Cerebellar cortex (tissue), 1 donor: ENCODE data around the gene CHP1.
"Not testable (repeated sequence)": the region's sequence is repeated elsewhere in the genome, so short reads cannot be mapped to it uniquely, and the experiment has no call there.

Source experiments
- DNase-seq: peaks from one replicate; pipeline ENCODE4 v3.0.0-alpha.2; 2015; ENCODE audit warnings: low spot score

Gene CHP1

DNA sequence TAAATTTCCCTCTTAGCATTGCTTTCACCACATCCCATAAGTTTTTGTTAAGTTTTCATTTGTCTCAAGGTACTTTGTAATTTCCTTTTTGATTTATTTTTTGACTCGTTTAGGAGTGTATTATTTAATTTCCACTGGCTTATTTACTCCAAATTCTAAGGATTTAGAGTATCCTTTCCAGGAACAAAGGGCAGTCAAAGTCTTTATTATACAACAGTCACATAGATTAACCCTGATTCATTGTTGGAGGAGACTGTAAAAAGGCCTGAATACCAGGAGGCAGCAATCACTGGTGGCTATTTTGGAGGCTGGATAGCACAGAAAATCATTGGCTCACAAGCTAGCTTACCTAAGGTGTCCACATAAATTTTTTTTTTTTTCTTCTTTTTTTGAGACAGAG is 61.5 kb downstream of the CHP1 start:
- no peak for DNase-seq

DNA sequence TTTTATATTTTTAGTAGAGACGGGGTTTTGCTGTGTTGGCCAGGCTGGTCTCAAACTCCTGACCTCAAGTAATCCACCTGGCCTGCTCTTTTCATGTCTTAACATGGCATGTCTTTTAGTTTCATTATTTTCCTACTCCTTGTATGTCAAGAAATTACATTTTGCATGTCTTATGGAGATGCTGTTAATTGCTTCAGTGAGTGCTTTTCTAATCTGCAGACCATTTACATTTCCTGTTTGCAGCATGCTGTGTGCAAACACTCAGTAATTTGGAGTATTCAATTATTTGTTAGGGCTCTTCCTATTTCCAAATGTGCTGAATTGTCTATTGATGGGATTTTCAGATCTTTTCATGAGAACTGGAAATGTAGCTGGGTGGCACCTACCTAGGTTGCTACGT is 70.1 kb downstream of the CHP1 start:
- not testable (repeated sequence) for DNase-seq

DNA sequence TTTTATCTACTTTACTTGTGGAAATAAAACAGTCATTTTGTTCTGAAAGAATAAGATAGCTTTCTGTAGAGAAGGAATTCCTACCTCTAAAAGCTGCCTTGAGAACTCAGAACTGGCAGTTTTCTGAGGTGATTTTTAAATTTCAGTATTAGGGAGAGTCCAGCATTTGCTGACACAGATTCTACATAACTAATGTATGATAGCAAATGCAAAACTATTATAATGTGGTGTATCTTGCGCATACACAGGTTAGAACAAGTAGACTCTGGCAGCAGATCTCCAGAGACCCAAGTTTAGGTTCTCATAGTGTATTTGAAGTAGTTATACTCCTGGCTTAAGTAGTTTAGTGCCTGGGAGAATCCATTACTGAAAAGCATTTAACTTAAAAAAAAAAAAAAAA is 70.5 kb downstream of the CHP1 start:
- no peak for DNase-seq

DNA sequence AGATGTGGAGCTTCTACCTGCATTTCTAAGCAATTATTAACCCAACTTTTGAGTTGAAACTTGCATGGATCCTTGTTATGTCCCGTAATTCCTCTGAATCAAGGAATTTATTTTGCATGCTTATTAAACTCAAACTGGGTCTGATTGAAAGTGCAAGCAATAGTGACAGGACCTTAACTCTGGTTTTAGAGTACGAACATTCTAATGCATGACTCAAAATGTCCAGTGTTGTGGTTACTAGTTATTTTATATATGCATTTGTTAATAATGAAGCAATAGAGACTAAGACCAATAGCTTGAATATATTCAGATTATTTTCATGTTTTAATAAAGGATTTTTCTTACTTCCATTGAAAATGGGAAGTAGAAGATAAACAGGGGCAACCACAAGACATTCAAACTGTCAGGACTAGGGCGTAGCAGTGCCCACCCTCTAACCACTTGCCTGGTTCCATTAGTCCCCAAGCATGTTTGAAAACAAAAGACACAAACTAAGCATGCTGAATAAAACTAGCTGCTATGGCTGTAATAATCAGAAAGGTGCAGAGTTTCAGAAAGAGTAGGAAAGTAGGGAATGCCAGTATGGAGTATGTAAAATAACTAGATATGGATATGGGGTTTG is 73.2 kb downstream of the CHP1 start:
- no peak for DNase-seq

DNA sequence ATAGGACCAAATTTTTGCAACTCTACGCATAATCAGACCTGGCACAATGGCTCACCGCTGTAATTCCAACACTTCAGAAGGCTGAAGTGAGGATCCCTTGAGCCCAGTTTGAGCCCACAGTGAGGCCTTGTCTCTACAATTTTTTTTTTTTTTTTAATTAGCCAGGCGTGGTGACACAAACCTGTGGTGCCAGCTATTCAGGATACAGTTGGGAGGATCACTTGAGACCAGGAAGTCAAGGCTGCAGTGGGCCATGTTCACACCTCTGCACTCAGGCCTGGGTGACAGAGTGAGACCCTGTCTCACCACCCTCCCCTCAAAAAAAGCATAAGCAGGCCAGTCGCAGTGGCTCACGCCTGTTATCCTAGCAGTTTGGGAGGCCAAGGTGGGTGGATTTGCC is 76.6 kb downstream of the CHP1 start:
- DNase-seq: no peak

DNA sequence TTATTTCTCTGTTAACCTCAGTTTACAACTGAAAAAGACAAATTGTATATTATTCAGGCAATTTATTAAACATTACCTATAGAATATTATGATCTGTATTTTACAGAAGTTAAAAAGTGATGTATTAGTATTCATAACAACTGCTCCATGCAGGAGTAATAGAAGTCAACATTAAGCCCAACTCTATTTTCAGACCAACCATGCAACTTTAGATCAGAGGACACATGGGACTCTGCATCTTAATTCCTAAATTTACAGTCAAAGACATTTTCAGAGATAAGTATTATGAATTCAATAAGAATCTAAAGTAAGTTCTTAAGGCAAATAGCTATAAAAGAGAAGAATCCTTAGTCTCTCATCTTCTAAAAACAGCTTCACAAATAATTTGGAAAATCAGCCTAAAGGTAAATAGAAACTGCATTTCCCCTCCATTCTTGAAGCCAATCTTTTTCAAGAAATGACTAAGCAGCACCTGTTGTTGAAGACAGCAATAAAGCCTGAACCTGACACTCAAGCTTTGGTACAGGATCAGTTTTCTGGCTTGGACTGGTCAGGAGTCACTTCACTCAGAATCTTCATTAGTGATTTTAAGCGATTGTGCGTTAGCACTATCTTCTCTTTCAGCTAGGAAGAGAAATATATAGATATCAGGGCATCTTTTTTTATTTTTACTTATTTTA is 78.3 kb downstream of the CHP1 start:
- no peak for DNase-seq

DNA sequence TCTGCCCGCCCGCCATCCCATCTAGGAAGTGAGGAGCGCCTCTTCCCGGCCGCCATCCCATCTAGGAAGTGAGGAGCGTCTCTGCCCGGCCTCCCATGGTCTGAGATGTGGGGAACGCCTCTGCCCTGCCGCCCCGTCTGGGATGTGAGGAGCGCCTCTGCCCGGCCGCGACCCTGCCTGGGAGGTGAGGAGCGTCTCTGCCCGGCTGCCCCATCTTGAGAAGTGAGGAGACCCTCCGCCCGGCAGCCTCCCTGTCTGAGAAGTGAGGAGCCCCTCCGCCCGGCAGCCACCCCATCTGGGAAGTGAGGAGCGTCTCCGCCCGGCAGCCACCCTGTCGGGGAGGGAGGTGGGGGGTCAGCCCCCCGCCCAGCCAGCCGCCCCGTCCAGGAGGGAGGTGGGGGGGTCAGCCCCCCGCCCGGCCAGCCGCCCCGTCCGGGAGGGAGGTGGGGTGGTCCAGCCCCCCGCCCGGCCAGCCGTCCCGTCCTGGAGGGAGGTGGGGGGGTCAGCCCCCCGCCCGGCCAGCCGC is 89.8 kb downstream of the CHP1 start:
- DNase-seq: not testable (repeated sequence)

DNA sequence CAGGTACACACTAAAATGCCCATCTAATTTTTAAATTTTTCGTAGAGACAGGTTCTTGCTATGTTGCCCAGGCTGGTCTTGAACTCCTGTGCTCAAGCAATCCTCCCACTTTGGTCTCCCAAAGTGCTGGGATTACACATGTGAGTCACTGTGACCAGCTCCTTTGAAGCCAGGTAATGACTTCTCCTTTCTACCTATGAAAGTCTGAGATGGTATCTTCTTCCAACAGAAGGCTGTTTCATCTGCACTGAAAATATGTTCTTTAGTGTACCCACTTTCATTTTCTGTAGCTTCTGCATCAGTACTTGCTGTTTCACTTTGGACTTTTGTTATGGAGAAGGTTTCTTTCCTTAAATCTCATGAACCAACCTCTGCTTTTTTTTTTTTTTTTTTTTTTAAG is 92.5 kb downstream of the CHP1 start:
- no peak for DNase-seq

DNA sequence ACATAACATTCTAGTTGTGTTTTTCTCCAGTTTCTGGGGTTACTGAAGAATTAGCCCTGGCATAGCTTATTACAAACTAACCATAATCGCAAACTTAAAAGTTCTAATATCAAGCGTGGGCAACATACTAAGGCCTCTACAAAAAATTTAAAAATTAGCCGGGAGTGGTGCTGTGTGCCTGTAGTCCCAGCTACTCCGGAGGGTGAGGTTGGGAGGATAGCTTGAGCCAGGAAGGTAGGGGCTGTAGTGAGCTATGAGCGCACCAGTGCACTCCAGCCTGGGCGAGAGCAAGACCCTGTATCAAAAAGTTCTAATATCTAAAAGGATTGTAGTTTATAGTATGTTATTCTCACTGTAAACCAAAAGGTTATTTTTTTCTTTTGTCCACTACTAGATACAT is 100.2 kb downstream of the CHP1 start:
- no peak for DNase-seq
